K562 (cell line): ENCODE measurements around the gene KMO. TPM values are rescaled to one million over a fixed set of nuclear protein-coding genes. Genes with fewer than 3 reads are reported as not detected.
A peak's percentile ranks its signal among the peaks of the same experiment; 100 is the strongest.

ENCODE experiments used
- ELK1 ChIP-seq: sonication (generic); formaldehyde crosslinking; IDR thresholded peaks from 2 replicates; pipeline ENCODE4 v1.8.1; 2022; ENCODE audit warnings: missing genetic modification reagents
- FOXP4 ChIP-seq: sonication (generic); formaldehyde crosslinking; IDR thresholded peaks from 2 replicates; pipeline ENCODE4 v1.8.0; 2022; ENCODE audit warnings: mild to moderate bottlenecking, missing genetic modification reagents, borderline replicate concordance
- KLF16 ChIP-seq: IDR thresholded peaks from 2 replicates; pipeline ENCODE4 v1.6.1; 2016; ENCODE audit warnings: antibody characterized with exemption
- MED1 ChIP-seq: sonication (generic); formaldehyde crosslinking; IDR thresholded peaks from 2 replicates; pipeline ENCODE4 v1.8.1; 2023; ENCODE audit warnings: missing genetic modification reagents, borderline replicate concordance
- MEF2D ChIP-seq: conservative IDR thresholded peaks from 2 replicates; pipeline ENCODE4 v1.6.1; 2016; ENCODE audit warnings: low read depth, missing genetic modification characterization, missing compliant biosample characterization
- MNT ChIP-seq, 2 experiments: fragments of 450-650 bp; conservative IDR thresholded peaks; 2 replicates each; pipeline ENCODE4 v1.6.1; 2017; ENCODE audit warnings: mild to moderate bottlenecking in 2 of 2, moderate library complexity in 2 of 2
- MYBL2 ChIP-seq, 2 experiments: fragments of 450-650 bp in 1 of 2; sonication (generic) in 1 of 2; formaldehyde crosslinking in 1 of 2; IDR thresholded peaks; 2 replicates each; pipeline versions ENCODE4 v1.6.1 to v1.8.1; 2017 to 2022; ENCODE audit warnings: borderline replicate concordance in 1 of 2, inconsistent platforms in 1 of 2, low read depth in 1 of 2, mild to moderate bottlenecking in 1 of 2, missing genetic modification reagents in 1 of 2, moderate library complexity in 1 of 2
- NFATC3 ChIP-seq: fragments of 450-650 bp; IDR thresholded peaks from 2 replicates; pipeline ENCODE4 v1.6.1; 2017; ENCODE audit warnings: mild to moderate bottlenecking
- NFE2 ChIP-seq: IDR thresholded peaks from 2 replicates; pipeline ENCODE4 v1.6.1; 2014; ENCODE audit warnings: antibody characterized with exemption, low read depth
- NR2C2 ChIP-seq, 2 experiments: fragments of 200-800 bp in 1 of 2; sonication (Bioruptor generic) in 1 of 2; sonication (generic) in 1 of 2; formaldehyde crosslinking in 1 of 2; IDR thresholded peaks; 2 replicates each; pipeline versions ENCODE4 v1.6.1 to v1.8.0; 2016 to 2022; ENCODE audit warnings: mild to moderate bottlenecking in 1 of 2, missing compliant biosample characterization in 1 of 2, missing genetic modification characterization in 1 of 2, missing genetic modification reagents in 1 of 2
- NR4A1 ChIP-seq, 2 experiments: fragments of 250-450 bp in 1 of 2; fragments of 450-650 bp in 1 of 2; sonication (Bioruptor Pico) in 1 of 2; IDR thresholded peaks; 2 replicates each; pipeline versions ENCODE4 v1.4.0 to v1.6.1; 2016 to 2020; ENCODE audit warnings: mild to moderate bottlenecking in 2 of 2, missing compliant biosample characterization in 1 of 2, missing genetic modification characterization in 1 of 2, moderate library complexity in 1 of 2
- PBX2 ChIP-seq, 2 experiments: IDR thresholded peaks in 1 of 2; conservative IDR thresholded peaks in 1 of 2; 2 replicates each; pipeline ENCODE4 v1.6.1; 2016; ENCODE audit warnings: low read depth in 2 of 2, mild to moderate bottlenecking in 1 of 2, missing compliant biosample characterization in 1 of 2, missing genetic modification characterization in 1 of 2, moderate library complexity in 1 of 2
- PHF8 ChIP-seq: fragments of 200-600 bp; sonication (generic); IDR thresholded peaks from 2 replicates; pipeline ENCODE4 v1.6.1; 2012; ENCODE audit warnings: mixed run types, mild to moderate bottlenecking, inconsistent platforms, low read length, moderate library complexity, borderline replicate concordance
- POLR2AphosphoS5 ChIP-seq: IDR thresholded peaks from 2 replicates; pipeline ENCODE4 v1.6.1; 2011; ENCODE audit warnings: mild to moderate bottlenecking, low read depth, low read length, moderate library complexity; ENCODE audit not compliant: control insufficient read depth, insufficient read depth
- RBM14 ChIP-seq: fragments of 200-400 bp; formaldehyde crosslinking; IDR thresholded peaks from 2 replicates; pipeline ENCODE4 v1.6.1; 2018; ENCODE audit warnings: low read depth, mild to moderate bottlenecking, low read length, moderate library complexity, borderline replicate concordance; ENCODE audit not compliant: insufficient read depth
- RFX1 ChIP-seq: fragments of 450-650 bp; IDR thresholded peaks from 2 replicates; pipeline ENCODE4 v1.6.1; 2016; ENCODE audit warnings: mild to moderate bottlenecking, moderate library complexity
- XRCC4 ChIP-seq: IDR thresholded peaks from one replicate; pipeline ENCODE4 v1.6.1; 2011; ENCODE audit not compliant: insufficient read depth, insufficient read length; ENCODE audit errors: extremely low read depth
- ZNF134 ChIP-seq: fragments of 250-450 bp; sonication (Bioruptor Pico); conservative IDR thresholded peaks from 2 replicates; pipeline ENCODE4 v1.4.0; 2020
- ZNF707 ChIP-seq: fragments of 250-450 bp; sonication (Bioruptor Pico); conservative IDR thresholded peaks from 2 replicates; pipeline ENCODE4 v1.8.0; 2022; ENCODE audit warnings: inconsistent platforms, mild to moderate bottlenecking, moderate library complexity
- polyA plus RNA-seq, 8 experiments: library from polyadenylated mRNA; depleted of rRNA in 4 of 8; stranded (reverse) in 5 of 8; unstranded in 3 of 8; fragments of >200 nt; fragmentation: Nextera tagmentation in 2 of 8; fragmentation: Illumina TruSeq in 1 of 8; extraction: Ambion mirVana in 2 of 8; extraction: Trizol in 1 of 8; gene quantifications; 2 replicates each; pipeline versions ENCODE4 v1.2.1 to v1.2.3, GENCODE V29; 2011 to 2014; ENCODE audit warnings: inconsistent platforms in 1 of 8, missing spikeins in 1 of 8
- total RNA-seq, 7 experiments: library from RNA; depleted of rRNA in 6 of 7; stranded (reverse); fragments of >200 nt in 6 of 7; fragmentation: Illumina TruSeq in 2 of 7; extraction: Trizol in 2 of 7; gene quantifications; 2 replicates each; pipeline versions ENCODE4 v1.2.1 to v1.2.3, GENCODE V29; 2011 to 2021; ENCODE audit warnings: low replicate concordance in 1 of 7

The KMO gene
- total and polyA plus RNA-seq, 9 of the 15 experiments (the other 6 are each of a cell fraction or from before 2014, with no cell fraction given) = 0.01 to 0.11 (median 0.01) TPM; not detected in 6

- TF ChIP-seq FOXP4 = no peak
- TF ChIP-seq XRCC4 = no peak
- no peak for TF ChIP-seq ZNF134 (CRISPR knock-in tag)
- peak; percentile 61 to 84; a peak in 3 of 4 replicates for TF ChIP-seq MNT (conservative IDR thresholded peaks at IDR 0.05)
- no peak for TF ChIP-seq MEF2D (tag)
- no peak for TF ChIP-seq PBX2 (CRISPR knock-in tag; IDR thresholded peaks at IDR 0.05; ENCODE audit: low read depth)
- peak; percentile 83 for TF ChIP-seq PBX2 (tag; conservative IDR thresholded peaks at IDR 0.05; ENCODE audit: low read depth)
- no peak for TF ChIP-seq MYBL2 (IDR thresholded peaks at IDR 0.05; ENCODE audit: low read depth)
- no peak for TF ChIP-seq MYBL2 (CRISPR knock-in tag; IDR thresholded peaks at IDR 0.05; ENCODE audit: borderline replicate concordance)
- no peak for TF ChIP-seq NR4A1 (CRISPR knock-in tag; IDR thresholded peaks at IDR 0.05)
- TF ChIP-seq NR4A1 (tag; IDR thresholded peaks at IDR 0.05) = no peak
- TF ChIP-seq PHF8 = no peak
- no peak for TF ChIP-seq MED1 (CRISPR knock-in tag)
- peak; percentile 48 for TF ChIP-seq RFX1
- TF ChIP-seq NR2C2 (CRISPR knock-in tag; IDR thresholded peaks at IDR 0.05) = no peak
- peak; percentile 47; the same call in 1 of the 2 replicates for TF ChIP-seq NR2C2 (tag; IDR thresholded peaks at IDR 0.05)
- no peak for TF ChIP-seq RBM14
- no peak for TF ChIP-seq NFATC3
- TF ChIP-seq NFE2 = no peak
- TF ChIP-seq KLF16 = peak; percentile 52; the same call in 1 of the 2 replicates
- no peak for TF ChIP-seq POLR2AphosphoS5
- TF ChIP-seq ELK1 (CRISPR knock-in tag) = no peak
- TF ChIP-seq ZNF707 (CRISPR knock-in tag) = no peak
Measured at GRCh38 chr1:241611063-241611462, 78.9 kb downstream of the KMO start (continued).
